Stimulated activated CD8-positive, alpha-beta memory T cell treated with anti-CD3 and anti-CD28 coated beads, Interleukin-2, amount 100 ng/mL, for 48 hours (primary cell): Measurements from ENCODE around the gene HGS.

Source experiments
- DNase-seq, 2 donors: peaks; one replicate each; pipeline ENCODE4 v3.0.0-alpha.2; 2020; ENCODE audit warnings: low read depth in 2 of 2

The HGS gene

GRCh38 chr17:81741594-81742452 is 58.0 kb downstream of the HGS start:
- no peak for DNase-seq
